SHP77 (cell line): Measurements from ENCODE around the gene DESI1.

Source experiments
- DNase-seq, 2 experiments: peaks; one replicate each; lab custom pipeline; 2025; lab: John Stamatoyannopoulos, UW

The DESI1 gene

GRCh38 chr22:41557401-41558240, 63.2 kb downstream of the DESI1 start:
- peak; percentile 45 to 50 for DNase-seq

- DNase-seq = no peak
Observed at GRCh38 chr22:41556561-41556960, 64.3 kb downstream of the DESI1 start.

- DNase-seq = peak in 1 of 2 experiments; percentile 23
Observed at GRCh38 chr22:41555325-41555982, 65.4 kb downstream of the DESI1 start.

- DNase-seq = peak in 1 of 2 experiments; percentile 22
Observed at GRCh38 chr22:41551877-41552582, 68.8 kb downstream of the DESI1 start.

- no peak for DNase-seq
Observed at GRCh38 chr22:41550952-41551491, 69.8 kb downstream of the DESI1 start.

- DNase-seq = no peak
Observed at GRCh38 chr22:41548830-41549211, 72.0 kb downstream of the DESI1 start.
